Naive thymus-derived CD8-positive, alpha-beta T cell (primary cell): ENCODE data around the gene VPS50. TPM values are rescaled to one million over a fixed set of nuclear protein-coding genes. Genes with fewer than 3 reads are reported as not detected.
"Not testable (repeated sequence)": the region's sequence is repeated elsewhere in the genome, so short reads cannot be mapped to it uniquely, and the experiment has no call there.

ENCODE experiments used
- ATAC-seq, 2 donors: fragments of 150-1000 bp; cut with Tn5 transposase in 1 of 2; sonication (Bioruptor Pico), chemical (Tn5 transposase) in 1 of 2; 1 replicate in 1 of 2; 2 replicates in 1 of 2; pipeline ENCODE4 v1.10.0; 2021; ENCODE audit warnings: mild to moderate bottlenecking in 2 of 2, moderate library complexity in 2 of 2
- POLR2A ChIA-PET: fragments of 350-600 bp; sonication (Branson Sonifier 250); formaldehyde crosslinking; loops from one replicate; lab custom pipeline; 2021; ENCODE audit warnings: antibody characterized with exemption; lab: Charles Lee
- DNase-seq, 10 donors: peaks; one replicate each; pipeline versions ENCODE4 v3.0.0 to v3.0.0-alpha.2; 2020 to 2022
- H3K27ac Mint-ChIP-seq, 10 donors: one replicate each; pipeline ENCODE4 v1.8.0; 2020 to 2022; ENCODE audit warnings: mild to moderate bottlenecking in 10 of 10, mixed read lengths in 10 of 10, moderate library complexity in 4 of 10, inconsistent platforms in 1 of 10
- H3K27me3 Mint-ChIP-seq, 5 donors: one replicate each; pipeline ENCODE4 v1.8.0; 2021 to 2022; ENCODE audit warnings: mixed read lengths in 5 of 5
- H3K36me3 Mint-ChIP-seq, 3 donors: one replicate each; pipeline ENCODE4 v1.8.0; 2020 to 2022; ENCODE audit warnings: mixed read lengths in 3 of 3, mild to moderate bottlenecking in 2 of 3, inconsistent platforms in 1 of 3
- H3K4me1 Mint-ChIP-seq, 4 donors: one replicate each; pipeline ENCODE4 v1.8.0; 2021 to 2022; ENCODE audit warnings: mixed read lengths in 4 of 4
- H3K4me3 Mint-ChIP-seq, 10 donors: one replicate each; pipeline ENCODE4 v1.8.0; 2020 to 2022; ENCODE audit warnings: mild to moderate bottlenecking in 10 of 10, mixed read lengths in 10 of 10, moderate library complexity in 6 of 10, inconsistent platforms in 1 of 10
- H3K9me3 Mint-ChIP-seq, 9 donors: one replicate each; pipeline ENCODE4 v1.8.0; 2020 to 2022; ENCODE audit warnings: mixed read lengths in 9 of 9, mild to moderate bottlenecking in 3 of 9, inconsistent platforms in 1 of 9, moderate library complexity in 1 of 9
- polyA plus RNA-seq, 3 donors: library from polyadenylated mRNA; unstranded; fragments of 300-500 nt; fragmentation: Illumina TruSeq; gene quantifications; one replicate each; pipeline ENCODE4 v1.2.3, GENCODE V29; 2021
- total RNA-seq, 8 experiments: library from RNA in 2 of 8; stranded (reverse) in 2 of 8; gene quantifications; one replicate each; pipeline ENCODE4 v1.2.3 and lab custom pipeline; 2021 to 2026

VPS50 gene
- total and polyA plus RNA-seq, 5 experiments from 2014 or later = 13.3 to 37.4 (median 15.1) TPM

GRCh38 chr7:93359520-93360198, 127.5 kb downstream of the VPS50 start:
- POLR2A ChIA-PET = no interaction called here
- H3K9me3 Mint-ChIP-seq = no peaks in the 10 kb centered on the region

GRCh38 chr7:93361853-93362252, 129.7 kb downstream of the VPS50 start:
- POLR2A ChIA-PET = no interaction called here

More at GRCh38 chr7:93359520-93360198, 127.5 kb downstream of the VPS50 start:
- Mint-ChIP-seq H3K4me1 (peaks cover 0 to 4% (median 0%) of the 10 kb centered on the region in 4 donors), H3K27ac (no peak overlapping the region), H3K27me3 (no peaks in the 10 kb centered on the region), H3K4me3 (no peak overlapping the region), H3K36me3 (peaks cover 8 to 42% (median 17%) of the 10 kb centered on the region in 3 donors)
- ATAC-seq (no peak), DNase-seq (no peak)

DNA sequence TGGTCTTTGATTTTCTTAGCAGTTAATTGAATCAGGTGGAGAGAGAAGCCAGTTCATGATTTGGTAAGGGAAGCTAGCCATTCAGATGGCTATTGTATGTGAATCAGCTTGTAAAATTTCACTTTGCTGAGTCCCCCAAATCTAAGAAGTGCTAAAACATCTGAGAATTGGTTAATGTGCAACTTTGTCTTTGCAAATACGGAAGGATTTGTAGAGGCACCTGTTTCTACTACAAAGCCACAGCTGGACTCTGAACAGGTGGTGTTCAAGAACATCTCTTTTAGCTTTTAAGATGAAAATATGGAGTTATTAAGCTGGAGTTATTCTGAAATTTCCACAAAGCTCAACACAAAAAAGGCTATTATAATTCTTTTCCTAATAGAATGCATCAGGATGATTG, 132.6 kb downstream of the VPS50 start:
- no peak for DNase-seq
- peaks cover 0 to 4% (median 0%) of the 10 kb centered on the region in 4 donors for H3K4me1 Mint-ChIP-seq
- ATAC-seq = no peak
- H3K27ac Mint-ChIP-seq = no peak overlapping the region
- no peak overlapping the region for H3K4me3 Mint-ChIP-seq
- H3K36me3 Mint-ChIP-seq = peaks cover 0 to 11% (median under 1%) of the 10 kb centered on the region in 3 donors
- POLR2A ChIA-PET = no interaction called here
- H3K27me3 Mint-ChIP-seq = peaks cover 2 to 17% (median 2%) of the 10 kb centered on the region in 5 donors
- peaks cover 0 to 16% (median 6%) of the 10 kb centered on the region in 9 donors for H3K9me3 Mint-ChIP-seq

More at GRCh38 chr7:93361853-93362252, 129.7 kb downstream of the VPS50 start:
- H3K4me1 Mint-ChIP-seq = peaks cover 0 to 4% (median 0%) of the 10 kb centered on the region in 4 donors
- H3K9me3 Mint-ChIP-seq = no peaks in the 10 kb centered on the region
- H3K4me3 Mint-ChIP-seq = no peak overlapping the region
- no peaks in the 10 kb centered on the region for H3K27me3 Mint-ChIP-seq
- no peak overlapping the region for H3K27ac Mint-ChIP-seq
- DNase-seq (no peak), ATAC-seq (no peak)
- peaks cover 8 to 24% (median 10%) of the 10 kb centered on the region in 3 donors for H3K36me3 Mint-ChIP-seq

GRCh38 chr7:93365341-93365740, 133.2 kb downstream of the VPS50 start:
- DNase-seq (no peak), ATAC-seq (no peak)
- POLR2A ChIA-PET = no interaction called here
- Mint-ChIP-seq H3K4me1 (peaks cover 0 to 4% (median 0%) of the 10 kb centered on the region in 4 donors), H3K4me3 (no peak overlapping the region), H3K36me3 (peaks cover 0 to 11% (median 0%) of the 10 kb centered on the region in 3 donors), H3K27me3 (peaks cover 2 to 17% (median 2%) of the 10 kb centered on the region in 5 donors), H3K9me3 (peaks cover 0 to 16% (median 6%) of the 10 kb centered on the region in 9 donors), H3K27ac (no peak overlapping the region)

GRCh38 chr7:93366816-93367215, 134.7 kb downstream of the VPS50 start:
- H3K9me3 Mint-ChIP-seq = peaks cover 0 to 26% (median 8%) of the 10 kb centered on the region in 9 donors
- H3K27ac Mint-ChIP-seq = peak overlapping the region in 1 of 10 donors; percentile 14
- no peak overlapping the region for H3K4me3 Mint-ChIP-seq
- H3K4me1 Mint-ChIP-seq = peaks cover 0 to 4% (median 0%) of the 10 kb centered on the region in 4 donors
- POLR2A ChIA-PET = no interaction called here
- ATAC-seq (no peak), DNase-seq (no peak)
- peaks cover 4 to 17% (median 5%) of the 10 kb centered on the region in 5 donors for H3K27me3 Mint-ChIP-seq
- peaks cover 0 to 11% (median 0%) of the 10 kb centered on the region in 3 donors for H3K36me3 Mint-ChIP-seq

GRCh38 chr7:93367254-93367653, 135.1 kb downstream of the VPS50 start:
- H3K9me3 Mint-ChIP-seq = peaks cover 0 to 29% (median 9%) of the 10 kb centered on the region in 9 donors
- H3K4me1 Mint-ChIP-seq = peaks cover 0 to 2% (median 0%) of the 10 kb centered on the region in 4 donors
- no peak overlapping the region for H3K4me3 Mint-ChIP-seq
- DNase-seq (no peak), ATAC-seq (no peak)
- peaks cover 0 to 11% (median 0%) of the 10 kb centered on the region in 3 donors for H3K36me3 Mint-ChIP-seq
- POLR2A ChIA-PET = no interaction called here
- peaks cover 4 to 17% (median 6%) of the 10 kb centered on the region in 5 donors for H3K27me3 Mint-ChIP-seq
- no peak overlapping the region for H3K27ac Mint-ChIP-seq

- H3K4me3 Mint-ChIP-seq, POLR2A ChIA-PET, H3K27ac Mint-ChIP-seq, DNase-seq, H3K4me1 Mint-ChIP-seq, ATAC-seq: not testable (repeated sequence)
- Mint-ChIP-seq H3K9me3 (peaks cover 0 to 29% (median 9%) of the 10 kb centered on the region in 9 donors), H3K27me3 (peaks cover 6 to 31% (median 14%) of the 10 kb centered on the region in 5 donors), H3K36me3 (peaks cover 0 to 11% (median 0%) of the 10 kb centered on the region in 3 donors)
These were observed 138.8 kb downstream of the VPS50 start for GRCh38 chr7:93370937-93371336.

DNA sequence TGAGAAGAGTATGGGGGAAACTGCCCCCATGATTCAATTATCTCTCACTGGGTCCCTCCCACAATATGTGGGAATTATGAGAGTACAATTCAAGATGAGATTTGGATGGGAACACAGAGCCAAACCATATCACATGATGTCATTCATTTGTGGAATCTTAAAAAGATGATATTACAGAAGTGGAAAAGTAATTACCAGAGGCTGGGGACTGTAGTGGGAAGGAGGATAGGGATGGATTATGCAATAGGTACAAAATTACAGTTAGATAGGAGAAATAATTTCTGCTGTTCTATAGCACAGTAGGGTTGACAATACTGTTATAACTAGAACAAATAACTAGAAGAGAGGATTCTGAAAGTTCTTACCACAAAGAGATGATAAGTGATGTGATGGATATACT, 141.4 kb downstream of the VPS50 start:
- Mint-ChIP-seq H3K9me3 (peaks cover 0 to 22% (median 7%) of the 10 kb centered on the region in 9 donors), H3K27ac (no peak overlapping the region), H3K4me1 (peaks cover 0 to 6% (median 0%) of the 10 kb centered on the region in 4 donors), H3K36me3 (peaks cover 0 to 6% (median 0%) of the 10 kb centered on the region in 3 donors), H3K4me3 (no peak overlapping the region), H3K27me3 (peaks cover 7 to 23% (median 17%) of the 10 kb centered on the region in 5 donors)
- no peak for ATAC-seq
- DNase-seq = no peak
- POLR2A ChIA-PET = no interaction called here

DNA sequence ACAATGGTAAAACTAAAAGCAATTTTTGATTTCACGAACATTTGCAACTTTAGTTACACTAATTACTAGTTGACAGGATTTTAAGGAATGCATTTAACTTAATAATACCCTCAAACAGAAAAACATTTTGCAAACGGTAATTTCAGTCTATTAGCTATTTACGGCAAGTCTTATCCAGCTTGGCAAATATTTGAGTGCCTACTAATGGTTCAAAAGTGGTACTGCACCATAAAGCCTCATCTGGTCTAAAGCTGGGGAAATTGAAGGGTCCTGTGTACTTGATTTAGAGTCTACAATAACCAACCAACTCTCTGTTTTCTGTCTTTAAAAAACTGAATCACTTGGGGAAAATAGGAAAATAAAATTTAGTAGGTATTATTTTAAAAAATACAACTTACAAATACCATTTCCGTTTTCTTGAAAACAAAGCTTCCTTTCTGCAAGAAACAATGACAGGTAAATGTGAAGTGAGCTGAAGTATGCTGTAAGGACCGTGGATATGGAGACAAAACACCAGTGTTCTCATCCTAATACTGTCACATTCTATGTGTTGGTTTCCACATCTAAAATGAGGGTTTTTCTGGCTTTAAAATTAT, 142.3 kb downstream of the VPS50 start:
- H3K4me1 Mint-ChIP-seq = peaks cover 0 to 8% (median 0%) of the 10 kb centered on the region in 4 donors
- POLR2A ChIA-PET = no interaction called here
- H3K9me3 Mint-ChIP-seq = peaks cover 0 to 13% (median 2%) of the 10 kb centered on the region in 9 donors
- H3K27ac Mint-ChIP-seq = no peak overlapping the region
- H3K27me3 Mint-ChIP-seq = peaks cover 6 to 18% (median 14%) of the 10 kb centered on the region in 5 donors
- DNase-seq = no peak
- ATAC-seq = no peak
- no peak overlapping the region for H3K4me3 Mint-ChIP-seq
- H3K36me3 Mint-ChIP-seq = no peaks in the 10 kb centered on the region

DNA sequence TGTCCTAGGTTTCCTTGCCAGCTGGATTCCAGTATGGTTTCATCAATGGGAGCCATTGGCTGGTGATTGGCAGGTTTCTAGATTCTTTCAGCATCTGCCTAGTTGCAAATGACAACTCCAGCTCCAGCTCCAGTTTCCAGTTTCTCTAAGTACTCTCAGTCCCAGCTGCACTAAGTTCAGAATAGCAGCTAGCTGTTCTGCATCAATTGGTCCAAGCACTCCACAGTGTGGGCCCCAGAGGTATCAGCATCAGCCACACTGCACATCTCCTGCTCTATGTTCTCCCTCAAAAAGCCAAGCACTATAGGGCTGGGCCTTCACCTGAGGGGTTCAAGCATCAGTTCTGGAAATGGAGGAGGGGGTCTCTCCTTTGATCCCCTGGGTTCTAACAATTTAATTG, 143.4 kb downstream of the VPS50 start:
- Mint-ChIP-seq H3K27me3 (peaks cover 6 to 24% (median 14%) of the 10 kb centered on the region in 5 donors), H3K36me3 (no peaks in the 10 kb centered on the region), H3K9me3 (peaks cover 0 to 13% (median 2%) of the 10 kb centered on the region in 9 donors), H3K4me1 (peaks cover 0 to 8% (median 0%) of the 10 kb centered on the region in 4 donors), H3K27ac (no peak overlapping the region), H3K4me3 (no peak overlapping the region)
- POLR2A ChIA-PET = no interaction called here
- no peak for DNase-seq
- ATAC-seq = no peak

DNA sequence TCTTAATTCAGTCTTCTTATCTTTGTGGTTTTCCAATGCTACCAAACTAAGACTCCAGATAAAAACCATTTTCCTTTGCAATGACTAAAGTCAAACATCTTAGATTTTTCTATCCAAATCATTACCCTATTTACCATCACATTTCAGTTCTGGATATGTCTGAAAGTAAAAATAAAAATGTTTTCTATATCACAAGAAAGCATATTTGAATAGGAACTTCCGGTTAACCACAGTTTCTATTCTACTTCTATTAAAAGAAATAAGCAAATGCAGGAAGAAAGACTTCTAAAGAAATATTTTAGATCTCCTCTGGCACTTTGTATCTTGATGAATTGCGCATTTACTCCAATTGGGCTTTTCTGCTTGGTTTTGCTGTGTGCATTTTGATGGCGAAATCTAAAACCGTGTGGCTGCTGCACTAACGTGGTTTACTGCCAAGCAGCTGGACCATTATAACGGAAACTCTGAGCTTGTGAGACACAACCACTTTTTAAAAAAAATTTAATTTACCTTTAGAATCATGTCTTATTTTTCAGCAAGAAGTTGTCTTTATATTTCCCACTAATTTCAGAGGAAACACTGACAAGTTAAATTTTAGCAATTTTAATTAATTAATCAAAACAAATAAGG, 146.1 kb downstream of the VPS50 start:
- no peak for ATAC-seq
- peaks cover 0 to 3% (median 0%) of the 10 kb centered on the region in 9 donors for H3K9me3 Mint-ChIP-seq
- POLR2A ChIA-PET = no interaction called here
- no peak for DNase-seq
- H3K36me3 Mint-ChIP-seq = no peaks in the 10 kb centered on the region
- no peak overlapping the region for H3K27ac Mint-ChIP-seq
- H3K4me3 Mint-ChIP-seq = no peak overlapping the region
- peaks cover 0 to 8% (median 0%) of the 10 kb centered on the region in 4 donors for H3K4me1 Mint-ChIP-seq
- H3K27me3 Mint-ChIP-seq = peaks cover 3 to 19% (median 5%) of the 10 kb centered on the region in 5 donors

DNA sequence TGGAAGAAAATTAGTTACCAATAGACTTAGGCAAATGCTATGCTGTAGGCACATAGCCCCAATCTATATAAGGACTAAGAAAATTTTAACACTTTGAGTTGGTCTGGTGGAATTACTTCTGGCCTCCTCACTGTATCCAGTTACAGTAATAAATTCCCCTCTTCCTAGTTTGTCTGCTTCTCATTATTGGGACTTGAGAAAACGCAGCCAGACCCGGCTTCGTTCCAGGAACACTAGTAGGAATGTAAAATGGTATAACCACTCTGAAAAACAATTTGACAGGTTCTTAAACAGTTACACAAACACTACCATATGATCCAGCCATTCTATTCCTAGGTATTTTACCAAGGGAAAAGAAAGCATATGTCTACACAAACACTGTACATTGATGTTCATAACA, 150.2 kb downstream of the VPS50 start:
- ATAC-seq = no peak

More for the DNA sequence above, 150.2 kb downstream of the VPS50 start:
- Mint-ChIP-seq H3K9me3 (peaks cover 0 to 3% (median 0%) of the 10 kb centered on the region in 9 donors), H3K27me3 (peaks cover 2 to 14% (median 12%) of the 10 kb centered on the region in 5 donors), H3K4me3 (no peak overlapping the region), H3K36me3 (no peaks in the 10 kb centered on the region), H3K4me1 (peaks cover 0 to 5% (median 0%) of the 10 kb centered on the region in 4 donors), H3K27ac (no peak overlapping the region)
- no peak for DNase-seq
- POLR2A ChIA-PET = no interaction called here
